MM.1S (cell line): ENCODE results near the gene C16orf89.

ENCODE experiments used
- EZH2 ChIP-seq: fragments of 300-600 bp; sonication (generic); optimal IDR thresholded peaks from 2 replicates; pipeline ENCODE3; 2017; ENCODE audit warnings: low read depth, mild to moderate bottlenecking, antibody characterized with exemption, low read length, mixed read lengths
- EZH2phosphoT487 ChIP-seq: fragments of 300-600 bp; sonication (generic); IDR thresholded peaks from 2 replicates; pipeline ENCODE4 v1.6.1; 2018; ENCODE audit warnings: antibody characterized with exemption, low read length
- TF ChIP-seq, protein P1 (sequence below): fragments of 300-600 bp; sonication (generic); IDR thresholded peaks from 2 replicates; pipeline ENCODE4 v1.5.1; 2016; ENCODE audit warnings: antibody characterized with exemption, low read length, mixed read lengths

GRCh38 chr16:5003828-5004227 is 61.9 kb downstream of the C16orf89 start:
- TF ChIP-seq, protein P1, sequence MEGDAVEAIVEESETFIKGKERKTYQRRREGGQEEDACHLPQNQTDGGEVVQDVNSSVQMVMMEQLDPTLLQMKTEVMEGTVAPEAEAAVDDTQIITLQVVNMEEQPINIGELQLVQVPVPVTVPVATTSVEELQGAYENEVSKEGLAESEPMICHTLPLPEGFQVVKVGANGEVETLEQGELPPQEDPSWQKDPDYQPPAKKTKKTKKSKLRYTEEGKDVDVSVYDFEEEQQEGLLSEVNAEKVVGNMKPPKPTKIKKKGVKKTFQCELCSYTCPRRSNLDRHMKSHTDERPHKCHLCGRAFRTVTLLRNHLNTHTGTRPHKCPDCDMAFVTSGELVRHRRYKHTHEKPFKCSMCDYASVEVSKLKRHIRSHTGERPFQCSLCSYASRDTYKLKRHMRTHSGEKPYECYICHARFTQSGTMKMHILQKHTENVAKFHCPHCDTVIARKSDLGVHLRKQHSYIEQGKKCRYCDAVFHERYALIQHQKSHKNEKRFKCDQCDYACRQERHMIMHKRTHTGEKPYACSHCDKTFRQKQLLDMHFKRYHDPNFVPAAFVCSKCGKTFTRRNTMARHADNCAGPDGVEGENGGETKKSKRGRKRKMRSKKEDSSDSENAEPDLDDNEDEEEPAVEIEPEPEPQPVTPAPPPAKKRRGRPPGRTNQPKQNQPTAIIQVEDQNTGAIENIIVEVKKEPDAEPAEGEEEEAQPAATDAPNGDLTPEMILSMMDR, result no peak
- no peak for TF ChIP-seq EZH2
- TF ChIP-seq EZH2phosphoT487, result no peak
